OCI-LY3 (cell line): ENCODE results near the gene BAIAP3.

ENCODE experiments used
- H2AFZ ChIP-seq: fragments of 200-600, 300-600 bp; shearing (Covaris generic); 2 replicates; pipeline ENCODE4 v1.6.0; 2014; ENCODE audit warnings: antibody characterized with exemption, low read depth, low read length
- H3K27ac ChIP-seq: fragments of 200-600, 300-600 bp; sonication (generic); 2 replicates; pipeline ENCODE4 v1.5.1; 2014; ENCODE audit warnings: mild to moderate bottlenecking, low read length, moderate library complexity, mixed read lengths
- H3K27me3 ChIP-seq: fragments of 200-600, 300-600 bp; sonication (generic); 2 replicates; pipeline ENCODE4 v1.6.1; 2014; ENCODE audit warnings: low read depth, low read length, mixed read lengths
- H3K36me3 ChIP-seq: fragments of 200-600, 300-600 bp; sonication (generic); replicated peaks from 2 replicates; pipeline ENCODE3; 2014; ENCODE audit warnings: low read depth, low read length, mixed read lengths
- H3K4me1 ChIP-seq: fragments of 300-600, 200-600 bp; sonication (generic); 2 replicates; pipeline ENCODE4 v1.6.1; 2014; ENCODE audit warnings: low read length, mixed read lengths
- H3K4me2 ChIP-seq: fragments of 200-600, 300-600 bp; sonication (generic); 2 replicates; pipeline ENCODE4 v1.6.1; 2014; ENCODE audit warnings: low read length, mixed read lengths
- H3K4me3 ChIP-seq: fragments of 300-600, 200-600 bp; sonication (generic); 2 replicates; pipeline ENCODE4 v1.5.1; 2014; ENCODE audit warnings: antibody characterized with exemption, mild to moderate bottlenecking, low read length, moderate library complexity
- H3K79me2 ChIP-seq: fragments of 300-600, 200-600 bp; shearing (Covaris generic); 2 replicates; pipeline ENCODE4 v1.6.1; 2014; ENCODE audit warnings: mild to moderate bottlenecking, low read length, mixed read lengths
- H3K9ac ChIP-seq: fragments of 300-600, 200-600 bp; shearing (Covaris generic); 2 replicates; pipeline ENCODE4 v1.6.0; 2014; ENCODE audit warnings: mild to moderate bottlenecking, low read length, moderate library complexity
- H3K9me3 ChIP-seq: fragments of 200-600, 300-600 bp; shearing (Covaris generic); 2 replicates; pipeline ENCODE4 v1.6.1; 2014; ENCODE audit warnings: low read length, mixed read lengths; ENCODE audit not compliant: insufficient read depth
- H4K20me1 ChIP-seq: fragments of 200-600, 300-600 bp; sonication (generic); 2 replicates; pipeline ENCODE4 v1.6.1; 2016; ENCODE audit warnings: low read length, mixed read lengths; ENCODE audit not compliant: insufficient read depth
- CTCF ChIP-seq: fragments of 200-600, 300-600 bp; sonication (generic); IDR thresholded peaks from 2 replicates; pipeline ENCODE4 v1.5.1; 2014; ENCODE audit warnings: antibody characterized with exemption, low read length, low read depth
- EZH2phosphoT487 ChIP-seq: fragments of 200-600 bp; shearing (Covaris generic); IDR thresholded peaks from 2 replicates; pipeline ENCODE4 v1.6.1; 2018; ENCODE audit warnings: antibody characterized with exemption, mixed run types, low read depth

The BAIAP3 gene

GRCh38 chr16:1311738-1312466 is 21.5 kb upstream of the BAIAP3 start:
- H4K20me1 ChIP-seq = peaks cover 64% of the 10 kb centered on the region
- H3K9me3 ChIP-seq = no peaks in the 10 kb centered on the region
- H3K27ac ChIP-seq = no peak overlapping the region
- H3K36me3 ChIP-seq = peaks cover 50% of the 10 kb centered on the region
- H3K4me2 ChIP-seq = peak overlapping the region; percentile 98
- no peak for TF ChIP-seq EZH2phosphoT487
- TF ChIP-seq CTCF = no peak
- peak overlapping the region; percentile 91; the same call in 1 of the 2 replicates for H3K9ac ChIP-seq
- peak overlapping the region; percentile 91 for H3K4me3 ChIP-seq
- H3K27me3 ChIP-seq = no peaks in the 10 kb centered on the region
- peaks cover 72% of the 10 kb centered on the region for H3K79me2 ChIP-seq
- H3K4me1 ChIP-seq = peaks cover 15% of the 10 kb centered on the region
- no peak overlapping the region for H2AFZ ChIP-seq

- H3K27ac ChIP-seq = no peak overlapping the region
- no peaks in the 10 kb centered on the region for H3K27me3 ChIP-seq
- no peak overlapping the region for H3K9ac ChIP-seq
- H3K36me3 ChIP-seq = peaks cover 54% of the 10 kb centered on the region
- peaks cover 76% of the 10 kb centered on the region for H3K79me2 ChIP-seq
- H3K4me3 ChIP-seq = no peak overlapping the region
- H2AFZ ChIP-seq = no peak overlapping the region
- peaks cover 66% of the 10 kb centered on the region for H4K20me1 ChIP-seq
- no peak for TF ChIP-seq CTCF
- no peaks in the 10 kb centered on the region for H3K9me3 ChIP-seq
- H3K4me2 ChIP-seq = no peak overlapping the region
- peaks cover 15% of the 10 kb centered on the region for H3K4me1 ChIP-seq
These were observed 21.0 kb upstream of the BAIAP3 start for GRCh38 chr16:1312467-1312816.

GRCh38 chr16:1312903-1313302 is 20.5 kb upstream of the BAIAP3 start:
- H3K27ac ChIP-seq = no peak overlapping the region
- no peak overlapping the region for H3K9ac ChIP-seq
- H3K79me2 ChIP-seq = peaks cover 81% of the 10 kb centered on the region
- H3K36me3 ChIP-seq = peaks cover 59% of the 10 kb centered on the region
- no peak overlapping the region for H2AFZ ChIP-seq
- peaks cover 14% of the 10 kb centered on the region for H3K4me1 ChIP-seq
- no peaks in the 10 kb centered on the region for H3K9me3 ChIP-seq
- H4K20me1 ChIP-seq = peaks cover 71% of the 10 kb centered on the region
- no peak overlapping the region for H3K4me2 ChIP-seq
- no peaks in the 10 kb centered on the region for H3K27me3 ChIP-seq
- no peak overlapping the region for H3K4me3 ChIP-seq
- TF ChIP-seq EZH2phosphoT487 (no peak), CTCF (no peak)

GRCh38 chr16:1313721-1314369 is 19.6 kb upstream of the BAIAP3 start:
- no peak overlapping the region for H3K4me3 ChIP-seq
- peaks cover 75% of the 10 kb centered on the region for H4K20me1 ChIP-seq
- no peak overlapping the region for H3K9ac ChIP-seq
- H3K4me1 ChIP-seq = peaks cover 10% of the 10 kb centered on the region
- TF ChIP-seq EZH2phosphoT487 (no peak), CTCF (no peak)
- H3K4me2 ChIP-seq = no peak overlapping the region
- no peak overlapping the region for H3K27ac ChIP-seq
- no peaks in the 10 kb centered on the region for H3K27me3 ChIP-seq
- H3K9me3 ChIP-seq = no peaks in the 10 kb centered on the region
- peaks cover 68% of the 10 kb centered on the region for H3K36me3 ChIP-seq
- peaks cover 87% of the 10 kb centered on the region for H3K79me2 ChIP-seq
- no peak overlapping the region for H2AFZ ChIP-seq
